ENCODE measurements around the gene KRTAP5-10.

DNA sequence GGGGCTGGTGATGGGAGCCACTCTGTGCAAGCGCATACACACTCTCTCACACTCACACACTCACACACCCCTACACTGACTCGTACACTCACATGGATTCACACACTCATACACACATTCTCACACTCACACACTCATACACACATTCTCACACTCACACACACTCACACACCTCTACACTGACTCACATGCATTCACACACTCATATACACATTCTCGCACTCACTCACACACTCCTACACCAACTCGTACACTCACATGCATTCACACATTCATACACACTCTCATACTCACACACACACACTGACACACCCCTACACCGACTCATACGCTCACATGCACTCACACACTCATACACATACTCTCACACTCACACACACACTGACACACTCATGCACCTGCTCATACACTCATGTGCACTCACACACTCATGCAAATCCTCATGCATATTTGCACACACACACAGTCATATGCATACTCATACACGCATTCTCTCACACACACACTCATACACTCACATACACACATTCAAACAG, 12.2 kb downstream of the KRTAP5-10 start:
- no peak for TF ChIP-seq CTCF (conservative IDR thresholded peaks at IDR 0.05)
- TF ChIP-seq ZFX (IDR thresholded peaks at IDR 0.05), result no peak

Measured in C4-2B (cell line).